GM23248 (cell line): Measurements from ENCODE around the gene MINDY1. TPM values are rescaled to one million over a fixed set of nuclear protein-coding genes. Genes with fewer than 3 reads are reported as not detected.
A peak's percentile ranks its signal among the peaks of the same experiment; 100 is the strongest.

ENCODE experiments used
- DNase-seq: peaks from one replicate; pipeline ENCODE4 v3.0.0-alpha.2; 2015
- H2AFZ ChIP-seq: fragments of 200-600 bp; sonication (generic); 2 replicates; pipeline ENCODE4 v1.6.1; 2016; ENCODE audit warnings: antibody characterized with exemption
- H3F3A ChIP-seq: fragments of 200-600 bp; sonication (generic); 2 replicates; pipeline ENCODE4 v1.6.1; 2016; ENCODE audit warnings: mild to moderate bottlenecking, antibody characterized with exemption, mixed run types; ENCODE audit not compliant: insufficient read depth
- H3K27ac ChIP-seq: fragments of 200-600 bp; sonication (generic); 2 replicates; pipeline ENCODE4 v1.5.1; 2016; ENCODE audit warnings: mild to moderate bottlenecking
- H3K27me3 ChIP-seq: fragments of 200-600 bp; sonication (generic); replicated peaks from 2 replicates; pipeline ENCODE4 v1.6.1; 2016; ENCODE audit warnings: mild to moderate bottlenecking; ENCODE audit not compliant: insufficient read depth
- H3K36me3 ChIP-seq: fragments of 200-600 bp; sonication (generic); 2 replicates; pipeline ENCODE4 v1.6.1; 2016; ENCODE audit warnings: low read depth, mild to moderate bottlenecking
- H3K4me1 ChIP-seq: fragments of 200-600 bp; sonication (generic); 2 replicates; pipeline ENCODE4 v1.6.1; 2016; ENCODE audit warnings: mild to moderate bottlenecking; ENCODE audit not compliant: insufficient read depth
- H3K4me2 ChIP-seq: fragments of 200-600 bp; sonication (generic); one replicate; pipeline ENCODE4 v1.6.1; 2016; ENCODE audit warnings: mild to moderate bottlenecking; ENCODE audit not compliant: unreplicated experiment
- H3K4me3 ChIP-seq: fragments of 200-600 bp; sonication (generic); 2 replicates; pipeline ENCODE4 v1.5.1; 2016; ENCODE audit warnings: mild to moderate bottlenecking
- H3K79me2 ChIP-seq: fragments of 200-600 bp; sonication (generic); 2 replicates; pipeline ENCODE4 v1.6.1; 2016; ENCODE audit warnings: mild to moderate bottlenecking; ENCODE audit not compliant: insufficient read depth
- H3K9ac ChIP-seq: fragments of 200-600 bp; sonication (generic); 2 replicates; pipeline ENCODE4 v1.6.1; 2016; ENCODE audit warnings: mild to moderate bottlenecking
- H3K9me2 ChIP-seq: fragments of 200-600 bp; sonication (generic); 2 replicates; pipeline ENCODE4 v1.6.1; 2016; ENCODE audit warnings: mixed run types, mild to moderate bottlenecking, moderate library complexity; ENCODE audit not compliant: insufficient read depth
- H3K9me3 ChIP-seq: fragments of 200-600 bp; sonication (generic); one replicate; pipeline ENCODE4 v1.6.1; 2017; ENCODE audit warnings: low read depth
- H4K20me1 ChIP-seq: fragments of 200-600 bp; sonication (generic); 2 replicates; pipeline ENCODE4 v1.6.0; 2016; ENCODE audit not compliant: insufficient read depth
- EZH2 ChIP-seq: fragments of 200-600 bp; sonication (generic); IDR thresholded peaks from 2 replicates; pipeline ENCODE4 v1.6.1; 2018; ENCODE audit warnings: antibody characterized with exemption, mild to moderate bottlenecking; ENCODE audit not compliant: insufficient read depth, poor library complexity, severe bottlenecking
- EZH2phosphoT487 ChIP-seq: fragments of 200-600 bp; sonication (generic); IDR thresholded peaks from 2 replicates; pipeline ENCODE4 v1.6.1; 2018; ENCODE audit warnings: antibody characterized with exemption, moderate library complexity, mild to moderate bottlenecking, low read depth; ENCODE audit not compliant: insufficient read depth
- WGBS, 2 experiments: methylation state at CpG; one replicate each; pipeline ENCODE4 v1.1.6; 2015 to 2017; ENCODE audit warnings: low lambda C conversion rate in 2 of 2, low coverage in 1 of 2; ENCODE audit errors: missing lambda C conversion rate in 2 of 2; 5-methylcytosine and 5-hydroxymethylcytosine counted together
- in situ Hi-C: fragments of 300-500 bp; cut with MboI; formaldehyde crosslinking; loops from 2 replicates; pipeline ENCODE4 v1.15.0; 2020
- polyA plus RNA-seq: library from polyadenylated mRNA; unstranded; fragments of >200 nt; fragmentation: Nextera tagmentation; extraction: Ambion mirVana; gene quantifications from 2 replicates; pipeline ENCODE4 v1.2.1, GENCODE V29; 2016
- total RNA-seq: library from RNA; depleted of rRNA; stranded (reverse); fragments of >200 nt; shearing (Covaris generic); gene quantifications from 2 replicates; pipeline ENCODE4 v1.2.3, GENCODE V29; 2014

Gene MINDY1
- total and polyA plus RNA-seq, 2 experiments from 2014 or later = 4.6 to 9.1 TPM

DNA sequence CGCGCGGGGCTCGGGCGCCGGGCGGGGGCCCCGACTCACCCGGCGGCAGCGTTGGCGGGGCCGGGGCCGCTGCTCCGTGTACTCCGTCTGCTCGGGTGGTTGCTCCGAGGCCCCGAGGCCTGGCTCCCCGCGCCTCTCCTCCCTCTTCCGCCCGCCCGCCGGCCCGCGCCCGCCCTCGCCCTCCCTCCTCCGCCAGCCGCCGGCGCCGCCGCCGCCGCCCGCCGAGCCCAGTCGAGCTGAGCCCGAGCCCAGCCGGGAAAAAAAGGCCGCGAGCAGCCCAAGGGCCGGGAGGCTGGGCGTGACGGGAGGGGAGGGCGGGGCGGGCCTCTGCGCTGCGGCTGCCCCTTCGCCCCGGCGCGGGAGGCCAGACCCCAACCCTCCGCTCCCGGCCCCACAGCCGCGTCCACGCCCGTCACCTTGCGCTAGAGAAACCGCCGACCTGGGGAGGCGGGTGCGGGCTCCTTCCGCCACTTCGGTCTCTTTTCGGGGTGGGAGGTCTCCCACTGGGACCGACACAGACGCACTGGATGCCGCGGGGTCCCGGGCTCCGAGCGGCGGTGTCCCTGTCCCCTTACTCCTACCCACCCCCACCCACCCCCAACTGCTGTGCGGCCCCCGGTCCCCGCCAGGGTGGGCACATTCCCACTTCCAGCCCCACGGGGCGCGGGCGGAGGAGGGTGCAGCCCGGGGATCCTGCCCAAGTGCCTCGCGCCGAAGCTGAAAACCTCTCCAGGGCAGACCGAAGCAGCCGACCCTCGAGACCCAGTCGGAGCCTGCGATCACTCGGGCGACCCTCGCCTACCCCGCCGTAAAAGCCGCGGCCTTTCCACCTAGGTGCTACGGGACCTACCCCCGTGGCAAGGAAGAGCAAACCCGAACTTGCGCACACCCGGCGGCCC is 31.9 kb downstream of the MINDY1 start, which contains the start of gene CERS2:
CERS2 (minus strand) TSS at position 256 of the 899 bp plus-strand sequence. CDS start 5,745 bp downstream, outside the sequence.
- H3F3A ChIP-seq = peaks cover 30% of the 10 kb centered on the region
- no peaks in the 10 kb centered on the region for H3K9me2 ChIP-seq
- H3K4me2 ChIP-seq = peak within 1 kb of the TSS; percentile 97
- H4K20me1 ChIP-seq = no peaks in the 10 kb centered on the region
- peak within 1 kb of the TSS; percentile 99 for H3K4me3 ChIP-seq
- H3K36me3 ChIP-seq = no peaks in the 10 kb centered on the region
- TF ChIP-seq EZH2 (no peak), EZH2phosphoT487 (no peak)
- no peaks in the 10 kb centered on the region for H3K27me3 ChIP-seq
- peaks cover 43% of the 10 kb centered on the region for H3K79me2 ChIP-seq
- peak within 1 kb of the TSS; percentile 80 for H2AFZ ChIP-seq
- H3K4me1 ChIP-seq = peaks cover 56% of the 10 kb centered on the region
- in situ Hi-C loops = no loop called here
- no peaks in the 10 kb centered on the region for H3K9me3 ChIP-seq
- DNase-seq = peak; percentile 94
- H3K9ac ChIP-seq = peak within 1 kb of the TSS; percentile 96
- WGBS, 2 experiments = 6 to 17% methylated on average over 35 to 95 of the region's 106 CpGs
- peak within 1 kb of the TSS; percentile 76 for H3K27ac ChIP-seq

DNA sequence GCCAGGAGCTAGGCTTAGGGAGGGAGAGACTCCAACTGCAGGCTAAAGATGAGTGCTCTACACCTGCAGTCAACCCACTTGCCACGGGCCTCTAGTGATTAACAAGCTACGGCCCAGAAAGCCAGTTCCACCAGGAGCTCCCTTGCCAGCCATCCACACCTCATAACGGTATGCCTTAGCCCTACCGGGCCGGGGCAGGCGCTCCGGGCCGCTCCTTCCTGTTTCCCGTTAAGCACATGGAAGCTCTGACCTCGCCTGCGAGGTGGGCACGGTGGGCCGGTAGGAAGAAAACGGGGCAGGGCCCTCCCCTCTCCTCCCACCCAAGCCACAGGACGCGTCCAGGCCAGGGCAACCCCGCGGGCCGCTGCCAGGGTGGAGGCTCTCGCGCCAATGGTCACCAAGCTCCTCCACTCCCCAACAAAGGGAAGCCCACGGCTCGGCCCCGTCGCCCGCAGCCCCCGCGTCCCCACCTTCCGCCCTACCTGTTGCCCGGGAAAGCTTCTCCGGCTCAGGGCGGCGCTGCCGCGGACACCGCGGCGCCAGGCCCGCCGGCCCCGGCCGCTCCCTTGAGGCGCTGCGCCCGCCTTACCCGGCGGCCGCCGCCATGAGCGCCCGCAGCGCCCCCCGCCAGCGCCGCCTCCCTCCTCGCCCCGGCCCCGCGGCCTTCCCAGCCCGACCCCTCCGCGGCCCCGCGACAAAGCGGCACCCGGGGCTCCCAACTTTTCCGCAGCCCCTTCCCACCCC is 32.7 kb downstream of the MINDY1 start:
- Histone ChIP-seq H3K4me1 (peaks cover 50% of the 10 kb centered on the region), H3K27ac (peak overlapping the region; percentile 76), H3K9me3 (no peaks in the 10 kb centered on the region), H3K36me3 (no peaks in the 10 kb centered on the region), H3F3A (peaks cover 30% of the 10 kb centered on the region), H3K79me2 (peaks cover 51% of the 10 kb centered on the region), H4K20me1 (no peaks in the 10 kb centered on the region), H3K9me2 (no peaks in the 10 kb centered on the region), H2AFZ (peak overlapping the region; percentile 67), H3K27me3 (no peaks in the 10 kb centered on the region), H3K9ac (peak overlapping the region; percentile 96), H3K4me3 (peak overlapping the region; percentile 99), H3K4me2 (peak overlapping the region; percentile 97)
- in situ Hi-C loops = no loop called here
- peak; percentile 64 for DNase-seq
- TF ChIP-seq EZH2phosphoT487 (no peak), EZH2 (no peak)
- WGBS, 2 experiments = 1% methylated on average over 18 to 67 of the region's 67 CpGs

DNA sequence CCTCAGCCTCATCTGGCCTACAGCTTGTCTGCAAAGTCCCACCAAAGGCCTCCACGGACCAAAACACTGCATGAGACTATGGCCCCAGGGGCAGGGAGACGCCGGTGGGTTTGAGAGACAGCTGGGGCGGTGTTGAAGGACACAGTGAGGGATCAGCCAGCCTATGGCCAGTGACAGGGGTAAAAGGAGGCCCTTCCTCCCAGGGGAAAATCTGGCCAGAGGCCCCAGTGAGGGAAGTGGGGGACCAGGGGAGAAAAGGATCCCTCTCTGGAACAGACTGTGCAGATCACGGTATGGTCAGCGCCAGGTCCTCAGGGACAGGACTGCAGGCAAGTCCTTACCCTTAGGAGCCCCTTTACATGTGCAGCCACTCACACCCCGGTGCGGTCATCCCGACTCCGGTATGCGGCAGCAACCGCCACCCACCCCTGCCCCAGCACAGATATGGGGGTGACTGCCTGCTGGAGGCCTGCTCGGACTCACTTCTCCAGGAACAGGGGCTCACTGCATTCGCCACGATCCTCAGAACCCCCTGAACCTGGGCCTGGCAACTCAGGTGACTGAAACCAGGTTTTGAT is 33.4 kb downstream of the MINDY1 start:
- 1 to 4% methylated on average over 15 of the region's 15 CpGs for WGBS, 2 experiments
- Histone ChIP-seq H3F3A (peaks cover 30% of the 10 kb centered on the region), H3K27ac (peak overlapping the region; percentile 76), H3K9me2 (no peaks in the 10 kb centered on the region), H3K4me3 (peak overlapping the region; percentile 99), H3K36me3 (no peaks in the 10 kb centered on the region), H3K79me2 (peaks cover 58% of the 10 kb centered on the region), H2AFZ (peak overlapping the region; percentile 60), H4K20me1 (no peaks in the 10 kb centered on the region), H3K4me2 (peak overlapping the region; percentile 97), H3K27me3 (no peaks in the 10 kb centered on the region), H3K9me3 (no peaks in the 10 kb centered on the region), H3K4me1 (peaks cover 47% of the 10 kb centered on the region), H3K9ac (peak overlapping the region; percentile 96)
- in situ Hi-C loops = no loop called here
- DNase-seq = peak; percentile 61
- TF ChIP-seq EZH2phosphoT487 (no peak), EZH2 (no peak)

DNA sequence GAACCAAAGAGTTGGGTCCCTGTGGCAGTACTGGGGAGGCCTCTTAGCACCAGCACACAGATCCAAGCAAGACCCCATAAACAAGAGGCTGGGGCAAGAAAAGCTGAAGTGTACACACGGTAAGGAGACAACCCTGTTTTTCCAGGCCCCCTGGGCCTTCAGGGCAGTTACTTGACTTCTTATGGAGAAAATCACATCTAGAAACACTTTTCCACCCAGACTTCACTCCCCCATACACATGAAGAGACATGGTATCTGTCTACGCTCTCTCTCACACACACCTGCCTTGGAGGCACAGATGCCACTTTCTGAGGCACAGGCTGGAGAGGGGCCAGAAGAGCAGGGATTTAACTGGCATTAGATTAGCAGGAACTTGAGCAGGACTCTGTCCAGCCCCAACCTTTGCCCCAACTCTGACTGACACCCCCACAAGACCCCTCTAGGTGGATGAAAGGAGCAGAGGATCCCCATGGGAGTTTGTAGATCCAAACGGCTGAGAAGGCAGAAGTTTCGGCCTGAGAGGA is 34.2 kb downstream of the MINDY1 start:
- TF ChIP-seq EZH2phosphoT487 (no peak), EZH2 (no peak)
- peak overlapping the region; percentile 96 for H3K9ac ChIP-seq
- 42 to 45% methylated on average over 4 of the region's 4 CpGs for WGBS, 2 experiments

More for the DNA sequence above, 34.2 kb downstream of the MINDY1 start:
- H3K4me3 ChIP-seq = peak overlapping the region; percentile 99
- H3K27ac ChIP-seq = peak overlapping the region; percentile 76
- no peaks in the 10 kb centered on the region for H3K9me2 ChIP-seq
- in situ Hi-C loops = no loop called here
- no peak for DNase-seq
- no peaks in the 10 kb centered on the region for H3K9me3 ChIP-seq
- H3K79me2 ChIP-seq = peaks cover 67% of the 10 kb centered on the region
- peaks cover 38% of the 10 kb centered on the region for H3K4me1 ChIP-seq
- peaks cover 5% of the 10 kb centered on the region for H3K36me3 ChIP-seq
- H3F3A ChIP-seq = peaks cover 26% of the 10 kb centered on the region
- no peak overlapping the region for H2AFZ ChIP-seq
- no peaks in the 10 kb centered on the region for H3K27me3 ChIP-seq
- H4K20me1 ChIP-seq = no peaks in the 10 kb centered on the region
- peak overlapping the region; percentile 97 for H3K4me2 ChIP-seq
